Measurements from ENCODE around the gene SELENOW. TPM values are rescaled to one million over a fixed set of nuclear protein-coding genes. Genes with fewer than 3 reads are reported as not detected.

SELENOW gene
- total RNA-seq, 4 donors from 2014 or later, result 185 to 262 (median 222) TPM

DNA sequence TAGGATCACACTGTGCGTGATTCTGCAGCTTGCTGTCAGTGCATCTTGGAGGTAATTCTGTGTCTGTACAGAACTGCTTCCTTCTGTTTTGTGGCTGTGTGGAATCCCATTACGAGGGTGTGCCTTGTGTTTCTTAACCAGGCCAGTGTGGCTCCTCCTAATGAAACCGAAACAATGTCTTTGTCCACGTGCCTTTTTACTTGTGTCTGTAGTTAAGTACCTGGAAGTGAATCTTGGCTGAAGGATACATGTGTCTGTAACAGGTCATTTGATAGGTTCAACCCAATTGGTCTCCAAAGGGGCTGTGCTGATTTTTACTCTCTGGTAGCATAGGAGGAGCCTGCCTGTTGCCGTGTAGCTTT lies 20.1 kb upstream of the SELENOW start:
- TF ChIP-seq CTCF (IDR thresholded peaks at IDR 0.05; ENCODE audit: low read depth), result no peak

- no peak for TF ChIP-seq CTCF (IDR thresholded peaks at IDR 0.05; ENCODE audit: low read depth)
Observed at GRCh38 chr19:47760632-47760999, 17.9 kb upstream of the SELENOW start.

DNA sequence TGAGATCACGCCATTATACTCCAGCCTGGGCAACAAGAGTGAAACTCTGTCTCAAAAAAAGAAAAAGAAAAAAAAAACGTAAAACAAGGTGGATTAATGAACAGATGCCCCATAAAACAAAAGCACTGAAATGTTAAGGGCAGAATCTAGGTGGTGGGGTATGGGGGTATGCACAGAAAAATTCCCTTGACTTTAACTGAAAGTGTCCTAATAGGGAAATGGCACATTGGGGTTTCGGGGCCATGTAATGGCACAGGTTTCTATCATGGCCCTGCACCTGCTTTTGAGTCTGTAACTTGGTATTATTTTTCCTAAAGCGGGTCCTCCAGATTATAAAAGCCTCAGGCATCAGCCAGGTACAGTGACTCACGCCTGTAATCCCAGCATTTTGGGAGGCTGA lies 16.9 kb upstream of the SELENOW start:
- TF ChIP-seq CTCF (IDR thresholded peaks at IDR 0.05; ENCODE audit: low read depth), result no peak

GRCh38 chr19:47762151-47762550 lies 16.4 kb upstream of the SELENOW start:
- TF ChIP-seq CTCF (IDR thresholded peaks at IDR 0.05; ENCODE audit: low read depth), result no peak

- no peak for TF ChIP-seq CTCF (IDR thresholded peaks at IDR 0.05; ENCODE audit: low read depth)
Observed at GRCh38 chr19:47762615-47763308, 15.7 kb upstream of the SELENOW start.

DNA sequence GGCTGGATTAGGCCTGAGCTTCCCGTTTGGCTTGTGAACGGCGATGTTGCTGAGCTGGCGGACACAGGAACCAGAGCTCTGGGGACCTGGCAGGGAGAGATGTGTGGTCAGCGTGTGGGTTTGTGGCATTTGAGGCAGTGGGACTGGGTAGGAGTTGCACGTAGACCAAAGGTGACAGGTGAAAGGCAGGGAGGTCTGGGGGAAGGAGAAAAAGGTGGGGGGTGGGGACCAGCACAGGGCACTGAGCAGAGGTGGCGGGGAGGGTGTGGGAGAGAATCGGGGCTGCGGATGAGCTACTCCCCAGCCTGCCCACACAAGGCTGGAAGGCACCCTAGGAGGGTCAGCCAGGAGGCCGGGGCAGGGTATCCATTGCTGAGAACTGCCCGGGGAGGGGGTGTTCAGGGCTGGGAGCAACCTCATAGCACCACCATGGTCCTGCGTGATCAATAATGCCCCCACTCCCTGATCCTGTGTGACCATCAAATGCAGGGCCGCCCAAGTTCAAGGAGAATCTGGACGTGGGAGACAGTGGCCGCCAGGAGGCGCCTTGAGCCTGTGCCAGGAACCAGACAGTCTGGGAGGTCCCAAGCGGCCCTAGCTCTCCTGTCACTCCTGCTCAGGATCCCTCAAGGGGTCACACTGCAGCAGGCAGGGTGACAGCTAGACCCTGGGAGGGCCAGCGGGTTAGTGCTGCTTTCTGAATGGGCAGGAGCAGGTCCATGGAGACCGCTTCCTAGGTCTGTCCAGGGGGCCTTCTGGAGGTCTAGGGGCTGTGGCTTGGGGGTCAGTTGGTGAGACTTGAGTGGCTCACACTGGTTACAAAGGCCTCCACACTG lies 12.8 kb upstream of the SELENOW start:
- TF ChIP-seq CTCF (IDR thresholded peaks at IDR 0.05; ENCODE audit: low read depth), result no peak

- no peak for TF ChIP-seq CTCF (IDR thresholded peaks at IDR 0.05; ENCODE audit: low read depth)
Observed at GRCh38 chr19:47766359-47766620, 12.2 kb upstream of the SELENOW start.
